GM19240 (cell line): ENCODE results near the gene PTK6.
"Not testable (repeated sequence)": the region's sequence is repeated elsewhere in the genome, so short reads cannot be mapped to it uniquely, and the experiment has no call there.

Experiments used
- DNase-seq: peaks from one replicate; pipeline ENCODE4 v3.0.0; 2011; ENCODE audit warnings: low spot score; ENCODE audit not compliant: insufficient read length

PTK6 gene

DNA sequence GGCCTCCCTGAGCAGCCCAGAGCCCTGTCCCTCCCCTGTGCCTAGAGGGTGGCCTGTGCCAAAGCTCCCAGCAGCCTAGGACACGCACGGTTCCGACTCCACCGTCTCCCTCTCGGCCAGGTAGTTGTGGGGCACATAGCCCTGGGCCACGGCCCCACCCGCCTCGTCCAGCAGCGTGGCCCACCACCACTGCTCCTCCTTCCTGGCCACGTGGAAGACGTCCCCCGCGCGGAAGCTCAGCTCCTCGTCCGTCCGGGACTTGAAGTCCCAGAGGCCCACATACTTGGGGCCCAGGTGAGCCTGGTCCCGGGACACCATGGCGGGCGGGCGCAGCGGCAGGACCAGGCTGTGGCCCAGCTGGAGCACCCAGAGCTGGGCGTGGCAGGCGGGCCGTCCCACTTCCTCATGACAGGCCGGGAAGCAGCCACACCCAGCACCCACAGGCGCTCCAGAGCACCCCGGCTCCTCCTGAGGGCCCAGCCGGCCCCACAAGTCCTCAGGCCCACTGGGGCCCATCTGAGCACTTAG, at the start of gene PTK6:
PTK6 (minus strand) TSS at position 380 of the 528 bp plus-strand sequence; CDS start at position 318, 62 bp downstream.
- DNase-seq: no peak

DNA sequence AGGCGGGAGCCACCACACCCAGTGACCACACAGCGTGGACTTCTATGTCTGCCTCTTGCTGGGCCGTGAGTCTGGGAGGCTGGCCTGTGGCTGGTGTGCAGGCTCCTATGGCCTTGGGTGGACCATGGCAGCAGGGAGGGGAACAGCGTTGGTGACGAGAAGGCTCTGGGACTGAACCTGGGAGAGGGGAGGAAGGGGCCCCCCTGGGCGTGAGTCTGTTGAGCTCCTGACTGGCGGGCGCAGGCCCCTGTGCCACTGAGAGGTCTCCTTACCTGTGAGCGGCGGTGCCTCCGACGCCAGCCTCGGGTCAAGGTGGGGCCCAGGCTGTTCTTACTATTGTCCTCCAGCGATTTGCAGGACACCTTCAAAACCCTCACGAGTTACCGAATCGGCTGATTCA, 49.6 kb upstream of the PTK6 start:
- DNase-seq: no peak

DNA sequence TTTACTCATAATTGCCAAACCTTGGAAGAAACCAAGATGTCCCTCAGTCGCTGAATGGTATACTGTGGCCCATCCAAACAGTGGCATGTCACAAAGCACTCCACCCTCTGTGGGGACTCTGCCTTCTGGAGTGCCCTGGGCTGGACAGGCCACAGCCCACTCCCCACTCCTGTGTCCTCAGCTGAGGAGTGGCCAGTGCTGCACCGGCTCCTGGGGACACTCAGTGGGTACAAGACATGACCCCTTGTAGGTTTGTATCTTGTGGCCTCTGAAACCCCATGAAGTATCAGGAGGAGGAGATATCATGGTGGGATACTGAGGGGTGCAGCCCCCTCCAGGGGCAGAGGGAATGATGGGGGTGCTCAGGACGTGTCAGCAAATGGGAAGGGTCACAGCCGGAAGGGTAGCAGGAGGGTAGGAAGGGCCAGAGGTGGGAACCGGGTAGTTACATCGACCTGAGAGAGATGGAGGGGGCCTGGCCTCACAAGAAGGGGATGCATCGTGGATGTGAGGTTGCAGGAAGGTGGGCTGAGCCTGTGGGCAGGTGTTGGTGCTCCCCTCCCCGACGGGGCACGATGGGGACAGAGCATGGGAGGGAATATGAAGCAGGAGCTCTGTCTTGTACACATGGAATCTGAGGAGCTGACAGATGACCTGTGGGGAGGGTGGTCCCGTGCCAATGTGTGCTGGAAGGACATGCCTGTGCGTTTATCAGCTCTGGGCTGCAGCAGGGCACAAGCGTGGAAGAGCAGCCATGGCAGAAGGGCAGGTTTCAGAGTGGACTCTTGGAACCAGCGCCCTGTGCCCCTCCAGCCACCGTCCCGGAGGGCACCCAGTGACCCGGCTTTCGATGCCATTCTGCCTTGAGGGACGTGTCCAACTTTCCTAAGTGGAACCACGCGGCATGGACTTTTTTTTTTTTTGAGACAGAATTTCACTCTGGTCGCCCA, 48.7 kb upstream of the PTK6 start:
- DNase-seq: no peak

DNA sequence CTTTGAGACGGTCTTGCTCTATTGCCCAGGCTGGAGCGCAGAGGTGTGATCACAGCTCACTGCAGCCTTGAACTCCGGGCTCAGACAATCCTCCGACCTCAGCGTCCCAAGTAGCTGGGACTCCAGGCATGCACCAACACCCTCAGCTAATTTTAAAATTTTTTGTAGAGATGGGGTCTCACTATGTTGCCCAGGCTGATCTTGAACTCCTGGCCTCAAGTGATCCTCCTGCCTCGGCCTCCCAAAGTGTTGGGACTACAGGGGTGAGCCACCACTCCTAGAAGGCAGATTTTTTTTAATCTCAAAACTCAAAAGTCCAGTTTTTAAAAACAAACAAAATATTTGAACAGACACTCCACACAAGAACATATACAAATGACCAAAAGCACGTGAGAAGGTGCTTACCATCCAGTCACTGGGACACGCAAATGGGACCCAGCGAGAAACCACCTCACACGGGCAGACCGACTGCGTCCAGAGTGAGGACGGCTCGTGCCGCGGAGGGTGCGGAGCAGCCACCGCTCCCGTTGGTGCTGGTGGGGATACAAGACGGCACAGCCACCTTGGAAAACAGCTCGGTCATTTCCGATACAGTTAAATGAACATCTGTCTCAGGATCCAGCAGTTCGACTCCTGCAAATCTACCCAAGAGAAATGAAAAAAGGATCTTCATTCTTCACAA, 45.3 kb upstream of the PTK6 start:
- no peak for DNase-seq

DNA sequence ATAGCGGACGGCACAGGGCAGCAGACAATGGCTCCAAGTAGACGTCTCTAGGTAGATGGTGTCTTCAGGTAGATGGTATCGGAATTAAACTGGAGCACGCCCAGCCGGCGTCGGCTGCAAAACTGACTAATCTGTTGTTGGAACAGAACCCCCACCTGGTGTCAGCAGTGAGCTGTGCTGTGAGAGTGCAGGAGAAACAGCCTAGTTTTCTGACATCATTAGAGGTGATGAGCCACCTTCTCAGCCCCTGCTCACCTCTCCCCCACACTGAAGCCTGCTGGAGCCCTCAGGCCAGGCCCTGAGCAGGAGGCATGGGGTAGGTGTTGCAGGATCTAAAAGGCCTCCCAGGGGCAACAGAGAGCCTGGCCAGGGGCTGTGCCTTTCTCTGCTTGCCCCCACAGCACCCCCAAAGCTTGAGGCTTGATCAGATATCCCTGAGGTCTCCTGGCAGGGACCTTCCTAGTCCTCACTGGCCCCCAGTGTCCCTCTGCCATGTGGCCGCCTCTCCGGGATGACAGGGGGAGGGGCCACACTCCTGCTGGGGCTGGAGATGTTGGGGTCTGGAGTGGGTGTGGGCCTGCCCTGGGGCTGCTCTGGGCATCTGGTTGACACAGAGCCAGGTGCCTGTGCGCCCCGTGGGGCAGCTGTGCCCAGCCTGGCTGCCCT, 43.8 kb upstream of the PTK6 start:
- no peak for DNase-seq

DNA sequence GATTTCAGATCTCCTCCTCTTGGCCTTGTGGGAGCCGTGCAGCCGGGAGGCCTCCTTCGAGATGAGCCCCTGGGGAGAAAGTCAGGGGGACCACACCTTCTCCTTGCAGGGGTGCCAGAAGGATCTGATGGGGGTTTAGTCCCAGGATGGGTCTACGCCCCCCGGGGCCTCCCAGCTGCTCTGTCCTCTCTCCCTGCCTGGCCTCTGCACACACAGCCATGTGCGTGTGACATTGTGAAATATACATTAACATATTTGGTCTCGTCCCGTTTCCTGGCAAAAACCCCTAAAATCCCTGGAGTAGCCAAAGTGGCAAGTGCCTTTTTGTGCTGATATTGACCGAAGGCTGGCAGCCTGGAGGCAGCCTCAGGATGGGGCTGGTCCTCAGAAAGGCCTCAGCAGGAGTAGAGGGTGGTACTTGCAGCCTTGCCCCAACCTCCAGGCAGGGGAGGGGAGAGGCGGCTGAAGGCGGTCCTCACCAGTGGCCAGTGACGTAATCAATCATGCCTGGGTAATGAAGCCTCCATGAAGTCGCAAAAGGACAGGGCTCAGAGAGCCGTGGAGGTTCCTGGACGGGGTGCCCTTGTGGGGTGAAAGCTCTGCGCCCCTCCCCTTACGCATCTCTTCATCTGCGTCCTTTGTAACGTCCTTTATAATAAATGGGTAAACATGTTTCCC, 42.0 kb upstream of the PTK6 start:
- DNase-seq: no peak

DNA sequence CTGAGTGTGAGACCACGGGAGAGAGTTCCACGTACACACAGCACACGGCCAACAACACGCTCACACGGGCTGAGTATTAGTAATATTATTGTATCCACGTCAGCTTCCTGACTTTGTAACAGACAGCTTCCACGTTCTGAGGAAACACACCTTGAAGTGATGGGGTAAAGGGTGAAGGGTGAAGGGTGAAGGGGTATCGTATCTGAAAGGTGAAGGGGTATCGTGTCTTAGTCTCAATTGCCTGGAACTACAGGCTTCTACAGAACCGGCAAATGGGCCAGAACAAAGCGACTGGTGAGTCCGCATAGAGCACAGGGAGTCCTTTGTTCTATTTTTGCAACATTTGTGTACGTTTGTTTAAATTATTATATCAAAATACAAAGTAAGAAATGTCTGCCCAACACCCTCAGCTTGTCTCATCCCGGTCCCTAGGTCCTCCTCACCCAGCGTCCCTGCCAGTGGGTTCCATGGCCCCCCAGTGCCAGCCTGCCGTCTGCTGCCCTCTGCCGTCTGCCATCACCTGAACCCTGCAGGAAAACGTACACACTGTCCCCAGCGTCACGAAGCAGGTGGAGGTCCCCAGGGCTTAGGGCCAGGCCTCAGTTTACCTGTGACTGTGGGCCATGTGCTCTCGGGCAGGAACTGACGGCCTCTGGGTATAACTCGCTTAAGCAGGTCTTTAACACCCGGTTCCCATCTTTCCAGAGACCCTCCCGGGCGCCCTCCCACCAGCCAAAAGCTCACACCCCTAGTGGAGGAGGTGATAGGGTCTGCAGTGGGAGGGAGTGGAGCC, 41.2 kb upstream of the PTK6 start:
- DNase-seq: no peak

DNA sequence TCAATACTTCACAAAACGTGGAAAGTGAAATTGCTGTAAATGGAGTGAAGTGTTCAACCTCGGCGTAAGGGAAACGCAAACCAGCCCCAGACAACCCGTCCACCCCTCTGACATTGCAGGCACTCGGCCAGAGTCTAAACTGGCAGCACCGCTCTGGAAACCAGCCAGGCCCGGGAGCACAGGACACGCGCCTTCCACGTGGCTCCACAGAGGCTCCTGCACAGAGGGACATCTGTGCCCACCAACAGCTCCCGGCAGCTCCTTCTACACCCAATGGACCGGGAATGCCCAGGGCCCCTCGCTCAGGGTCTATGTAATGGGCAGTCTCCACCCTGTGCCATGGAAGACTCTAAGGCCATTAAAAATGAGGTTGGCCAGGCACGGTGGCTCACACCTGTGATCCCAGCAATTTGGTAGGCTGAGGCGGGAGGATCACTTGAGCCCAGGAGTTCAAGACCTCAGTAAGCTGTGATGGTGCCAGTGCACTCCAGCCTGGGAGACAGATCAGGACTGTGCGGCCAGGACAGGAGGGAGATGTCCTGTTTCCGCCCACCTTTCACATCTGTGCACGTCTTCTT, 40.2 kb upstream of the PTK6 start:
- no peak for DNase-seq

DNA sequence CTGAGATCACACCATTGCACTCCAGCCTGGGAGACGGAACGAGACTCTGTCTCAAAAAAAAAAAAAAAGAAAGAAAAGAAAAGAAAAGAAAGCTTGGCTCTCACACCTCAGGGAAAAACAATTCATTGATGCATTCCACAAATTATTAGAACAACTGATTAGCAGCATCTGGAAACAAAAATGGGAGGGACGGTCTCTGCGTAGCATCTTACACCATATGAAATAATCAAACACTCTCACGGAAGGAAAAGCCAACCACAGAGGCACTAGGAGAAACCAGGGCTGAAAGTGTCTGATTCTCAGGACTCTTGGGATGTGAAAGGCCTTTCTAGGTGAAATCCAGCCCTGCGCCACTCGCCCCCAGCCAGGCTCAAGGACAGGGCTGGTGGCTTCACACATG, 39.1 kb upstream of the PTK6 start:
- no peak for DNase-seq

DNA sequence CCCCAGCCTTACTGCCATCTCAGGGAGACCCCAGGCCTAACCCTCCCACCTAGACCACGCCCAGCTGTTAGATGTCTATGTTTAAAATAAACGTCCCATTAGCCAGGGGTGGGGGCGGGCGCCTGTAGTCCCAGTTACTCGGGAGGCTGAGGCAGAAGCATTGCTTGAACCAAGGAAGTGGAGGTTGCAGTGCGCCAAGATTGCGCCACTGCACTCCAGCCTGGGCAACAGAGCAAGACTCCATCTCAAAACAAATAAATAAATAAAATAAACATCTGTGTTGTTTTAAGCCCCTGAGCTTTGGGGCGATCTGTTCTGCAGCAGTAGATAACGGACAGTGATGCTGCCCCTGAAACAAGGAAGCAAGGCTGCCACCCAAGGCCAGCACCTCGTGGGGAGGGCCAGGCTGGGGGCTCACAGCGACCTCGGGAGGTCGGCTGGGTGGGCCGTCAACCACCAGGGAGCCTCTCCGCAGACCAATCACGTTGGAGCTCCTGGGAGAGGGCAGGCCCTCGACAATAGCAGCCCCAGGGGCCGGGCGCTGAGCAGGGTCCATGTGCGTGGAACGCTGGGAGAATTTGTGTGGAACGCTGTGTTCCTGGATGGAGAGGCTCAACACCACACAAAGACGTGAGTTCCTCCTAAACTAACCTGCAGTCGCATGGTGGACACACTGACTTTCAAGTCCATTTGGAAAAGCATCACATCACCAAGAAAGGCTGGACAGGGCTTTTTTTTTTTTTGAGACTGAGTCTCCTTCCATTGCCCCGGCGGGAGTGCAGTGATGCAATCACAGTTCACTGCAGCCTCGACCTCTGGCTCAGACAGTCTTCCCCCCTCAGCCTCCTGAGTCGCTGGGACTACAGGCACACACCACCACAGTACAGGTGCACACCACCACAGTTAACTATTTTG, 37.9 kb upstream of the PTK6 start:
- no peak for DNase-seq

DNA sequence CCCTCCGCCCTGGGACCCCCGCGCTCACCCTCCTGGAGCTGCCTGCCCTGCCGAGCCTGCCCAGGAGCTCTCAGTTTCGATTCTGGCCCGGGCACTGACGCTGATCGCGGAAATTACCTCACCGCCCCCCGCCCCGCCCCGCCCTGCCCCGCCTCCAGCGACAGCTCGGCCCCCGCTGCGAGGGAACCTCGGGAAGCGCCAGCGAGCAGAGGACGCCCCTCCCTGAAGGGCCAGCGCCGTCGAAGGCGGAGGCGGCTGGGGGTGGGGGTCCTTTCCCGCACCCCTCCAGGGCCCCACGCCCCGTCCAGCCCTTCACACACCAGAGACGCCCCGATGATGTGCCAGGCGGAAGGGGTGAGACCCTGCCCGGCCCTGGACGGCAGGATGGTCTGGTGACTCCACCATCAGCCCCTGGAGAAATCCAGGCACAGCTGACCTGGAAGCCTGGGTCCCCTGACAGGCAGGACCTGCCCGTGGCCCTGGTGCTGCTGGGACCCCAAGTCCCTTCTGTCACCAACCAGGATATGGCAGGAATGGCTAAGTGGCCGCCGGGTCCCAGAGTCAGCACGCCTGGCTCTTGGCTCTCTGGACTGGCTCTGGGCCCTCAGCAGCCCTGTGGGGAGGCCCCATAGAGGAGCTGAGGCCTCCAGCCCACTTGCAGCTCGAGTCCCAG, 37.1 kb upstream of the PTK6 start, which contains the start of gene HELZ2:
HELZ2 (minus strand) TSS at position 84 of the 673 bp plus-strand sequence. CDS start 1,854 bp downstream, outside the sequence.
- peak; percentile 72 for DNase-seq

DNA sequence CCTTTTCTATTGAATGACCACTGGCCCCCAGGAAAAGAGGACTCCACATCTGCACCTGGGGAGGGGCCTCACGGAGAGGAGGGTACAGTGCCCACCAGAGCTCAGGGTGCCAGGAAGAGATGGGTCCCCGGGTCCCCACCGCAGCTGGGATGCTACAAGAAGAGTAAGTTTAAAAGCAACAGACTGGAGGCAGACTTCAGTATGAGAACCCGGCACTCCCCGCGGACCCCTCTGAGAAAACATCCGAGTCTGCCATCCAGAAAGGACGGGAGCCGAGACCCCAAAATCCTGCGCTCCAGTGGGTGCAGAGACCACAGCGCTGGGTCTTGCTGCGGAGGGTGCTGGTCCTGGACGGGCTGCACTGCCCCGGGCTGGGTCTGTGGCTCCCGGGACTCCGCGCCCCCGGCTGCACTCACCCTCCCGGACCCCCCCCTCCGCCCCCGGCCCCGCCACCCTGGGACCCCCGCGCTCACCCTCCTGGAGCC, 36.5 kb upstream of the PTK6 start:
- no peak for DNase-seq

DNA sequence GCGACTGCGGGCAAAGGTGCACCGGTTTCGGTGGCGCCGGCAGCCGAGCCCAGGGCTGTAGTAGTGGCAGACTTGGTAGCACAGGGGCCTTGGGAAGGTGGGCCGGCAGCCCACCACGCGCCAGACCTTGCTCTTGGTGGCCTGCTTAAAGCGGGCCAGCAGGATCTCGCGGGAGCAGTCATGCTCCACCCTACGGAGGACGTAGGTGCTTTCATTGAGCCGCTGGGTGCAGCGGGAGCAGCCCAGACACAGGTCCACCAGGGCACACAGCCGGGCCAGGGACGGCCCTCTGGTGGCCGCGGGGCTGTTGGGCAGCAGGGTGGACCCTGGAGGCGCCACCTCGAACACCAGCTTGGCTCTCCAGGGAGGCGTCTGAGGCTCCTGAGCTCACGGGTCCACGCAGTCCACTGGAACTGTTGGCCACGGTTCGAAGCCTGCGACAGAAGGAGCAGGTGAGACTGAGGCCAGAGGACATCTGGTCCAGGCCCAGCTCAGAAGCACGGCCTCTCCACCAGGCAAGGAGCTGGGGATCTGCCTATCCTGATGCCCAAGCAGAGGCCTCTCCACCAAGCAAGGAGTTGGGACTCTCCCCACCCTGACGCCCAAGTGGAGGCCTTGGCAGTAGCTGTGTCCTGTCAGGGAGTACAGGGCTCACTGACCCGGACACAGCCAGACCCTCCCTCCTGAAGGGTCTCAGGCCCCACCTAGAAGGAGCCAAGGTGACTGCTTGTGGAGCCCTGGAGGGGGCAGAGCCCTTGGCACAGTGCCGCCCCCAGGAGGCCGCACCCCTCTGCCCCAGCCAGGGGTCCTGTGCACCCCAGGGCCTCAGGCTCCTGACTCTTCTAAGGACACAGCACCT, 35.8 kb upstream of the PTK6 start:
- DNase-seq: no peak

DNA sequence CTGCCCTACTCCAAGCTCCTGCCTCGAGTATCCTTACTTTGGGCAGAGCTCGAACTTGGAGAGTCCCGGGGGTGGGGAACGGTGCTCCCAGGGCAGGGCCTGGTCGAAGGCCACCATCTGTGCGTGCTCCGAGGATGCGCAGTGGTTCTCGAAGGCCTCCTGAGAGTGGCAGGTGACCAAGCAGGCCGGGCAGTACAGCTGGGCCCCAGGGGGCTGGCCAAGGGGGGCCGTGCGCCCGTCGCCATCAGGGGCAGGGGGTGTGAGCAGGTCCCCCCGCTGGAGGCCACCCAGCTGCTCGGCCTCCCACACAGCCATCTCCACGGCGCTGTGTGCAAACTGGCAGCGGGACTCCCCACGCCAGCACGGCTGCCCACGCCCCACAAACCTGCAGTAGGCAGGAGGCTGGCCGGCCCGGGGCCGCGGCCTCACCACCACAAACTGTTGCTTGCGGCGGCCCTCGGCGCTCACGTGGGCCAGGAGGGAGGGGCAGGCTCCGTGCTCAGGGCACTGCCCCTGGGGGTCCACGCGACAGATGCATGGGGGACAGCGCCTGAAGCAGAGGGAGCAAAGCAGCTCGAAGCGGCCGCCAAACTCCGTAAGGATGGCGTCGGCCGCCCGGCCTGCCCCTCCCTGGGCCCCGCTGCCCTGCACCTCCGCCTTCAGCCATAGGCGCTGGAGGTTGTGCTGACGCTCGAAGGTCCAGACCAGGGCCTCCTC, 35.1 kb upstream of the PTK6 start:
- no peak for DNase-seq

DNA sequence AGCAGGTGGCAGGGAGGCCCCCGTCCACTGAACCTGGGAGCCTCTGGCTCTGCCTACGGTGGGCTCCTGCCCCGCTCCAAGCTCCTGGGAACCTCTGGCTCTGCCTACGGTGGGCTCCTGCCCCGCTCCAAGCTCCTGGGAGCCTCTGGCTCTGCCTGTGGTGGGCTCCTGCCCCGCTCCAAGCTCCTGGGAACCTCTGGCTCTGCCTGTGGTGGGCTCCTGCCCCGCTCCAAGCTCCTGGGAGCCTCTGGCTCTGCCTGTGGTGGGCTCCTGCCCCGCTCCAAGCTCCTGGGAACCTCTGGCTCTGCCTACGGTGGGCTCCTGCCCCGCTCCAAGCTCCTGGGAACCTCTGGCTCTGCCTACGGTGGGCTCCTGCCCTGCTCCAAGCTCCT, 33.9 kb upstream of the PTK6 start:
- not testable (repeated sequence) for DNase-seq

DNA sequence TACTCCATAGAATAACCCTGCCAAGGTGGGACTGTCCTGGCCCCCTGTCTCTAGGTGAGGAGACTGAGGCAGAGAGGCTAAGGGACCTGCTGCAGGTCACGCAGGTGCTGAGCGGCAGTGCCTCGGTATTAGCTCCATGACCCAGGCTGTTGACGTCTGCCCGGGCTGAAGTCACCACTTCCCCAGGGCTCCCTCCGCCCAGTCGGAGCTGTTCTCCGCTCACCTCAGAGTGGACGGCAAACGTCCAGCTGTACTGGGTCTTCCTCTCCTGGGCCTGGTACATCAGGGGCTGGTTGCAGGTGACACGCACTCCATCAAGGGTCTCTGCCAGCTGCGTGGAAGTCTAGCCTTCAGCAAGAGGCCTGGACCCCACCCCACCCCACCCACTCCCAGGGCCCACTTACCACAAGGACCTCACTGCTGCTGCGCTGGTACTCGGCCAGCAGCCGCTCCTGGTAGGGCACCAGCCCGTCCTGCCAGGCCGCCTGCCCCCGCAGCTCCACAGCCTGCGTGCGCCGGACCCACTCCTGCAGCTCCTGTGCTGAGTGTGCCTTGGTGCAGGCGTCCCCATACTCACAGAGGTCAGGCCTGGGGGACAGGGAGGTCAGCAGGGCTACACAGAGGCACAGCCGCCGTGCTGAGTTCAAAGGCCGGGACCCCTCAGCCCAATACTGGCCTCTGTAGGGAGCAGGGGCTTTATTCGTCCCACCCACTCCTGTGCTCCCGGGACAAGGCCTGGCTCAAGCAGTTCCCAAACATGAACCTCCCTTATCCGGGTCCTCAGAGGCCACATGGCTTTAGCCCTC, 33.3 kb upstream of the PTK6 start:
- no peak for DNase-seq
